Measurements from ENCODE around the gene CBY1.

DNA sequence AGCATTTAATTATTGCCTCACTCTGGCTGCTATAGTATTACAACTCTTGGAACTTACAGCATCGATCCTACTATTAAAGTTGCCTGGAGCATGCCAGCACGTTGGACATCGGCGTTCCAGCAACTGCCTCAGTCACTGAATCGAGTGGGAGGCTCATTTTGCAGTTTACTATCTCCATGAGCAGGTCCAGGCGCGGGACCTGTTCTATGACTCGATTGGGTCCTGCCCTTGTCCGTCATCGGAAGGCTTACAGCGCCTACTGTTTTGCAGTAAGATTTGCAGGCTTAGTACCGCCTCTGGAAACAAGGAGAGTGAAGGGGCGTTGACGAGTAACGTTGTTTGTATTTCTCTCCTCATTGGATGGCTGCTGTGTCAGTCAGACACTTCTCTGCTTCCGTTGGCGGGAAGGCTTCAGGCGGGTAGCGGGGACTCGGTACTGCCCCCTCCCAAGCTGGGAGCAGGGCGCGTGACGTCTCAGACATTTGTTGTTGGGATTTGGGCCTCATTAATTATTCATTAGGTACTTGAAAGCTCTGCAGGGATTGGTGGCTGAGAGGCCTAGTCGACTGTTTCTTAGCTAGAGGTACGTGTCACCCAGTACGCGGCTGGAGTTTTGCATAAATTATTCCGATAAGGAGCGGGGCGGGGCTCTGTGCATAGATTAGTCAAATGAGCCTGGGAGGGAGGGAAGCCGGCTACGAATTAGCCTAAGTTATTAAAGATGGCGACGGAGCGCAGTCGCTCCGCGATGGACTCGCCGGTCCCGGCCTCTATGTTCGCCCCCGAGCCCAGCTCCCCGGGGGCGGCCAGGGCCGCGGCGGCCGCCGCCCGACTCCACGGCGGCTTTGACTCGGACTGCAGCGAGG, 49.0 kb downstream of the CBY1 start, which contains the start of gene GTPBP1:
- TF ChIP-seq POLR2A (IDR thresholded peaks at IDR 0.05; ENCODE audit: low read length) (peak; percentile 96), GATA1 (IDR thresholded peaks at IDR 0.05; ENCODE audit: low read depth, low read length) (no peak)

All from erythroblast (primary cell).